Astrocyte (in vitro differentiated cells and primary cell): ENCODE results near the gene CLNK. TPM values are rescaled to one million over a fixed set of nuclear protein-coding genes. Genes with fewer than 3 reads are reported as not detected.

Source experiments
- DNase-seq: peaks from one replicate; pipeline ENCODE4 v3.0.0-alpha.2; 2010; ENCODE audit warnings: low read depth
- FAIRE-seq: peaks from 2 replicates; lab custom pipeline; 2011; peaks lifted over from hg19 to GRCh38; lab: Jason Lieb, UNC
- H2AFZ ChIP-seq: 2 replicates; pipeline ENCODE4 v1.6.0; 2012; ENCODE audit warnings: low read depth, low read length, inconsistent platforms
- H3K27ac ChIP-seq: 2 replicates; pipeline ENCODE4 v1.5.1; 2011; ENCODE audit warnings: low read depth, low read length, inconsistent platforms
- H3K27me3 ChIP-seq: 2 replicates; pipeline ENCODE4 v1.6.0; 2011; ENCODE audit warnings: low read length, inconsistent platforms; ENCODE audit not compliant: insufficient read depth
- H3K36me3 ChIP-seq: 2 replicates; pipeline ENCODE4 v1.5.1; 2011; ENCODE audit warnings: low read length, inconsistent platforms; ENCODE audit not compliant: insufficient read depth
- H3K4me1 ChIP-seq: 2 replicates; pipeline ENCODE4 v1.5.1; 2011; ENCODE audit warnings: low read length, inconsistent platforms; ENCODE audit not compliant: insufficient read depth
- H3K4me2 ChIP-seq: 2 replicates; pipeline ENCODE4 v1.6.0; 2012; ENCODE audit warnings: low read length, inconsistent platforms
- H3K4me3 ChIP-seq: 2 replicates; pipeline ENCODE4 v1.5.1; 2011; ENCODE audit warnings: low read depth, mild to moderate bottlenecking, low read length, inconsistent platforms; ENCODE audit not compliant: insufficient read depth
- H3K79me2 ChIP-seq: 2 replicates; pipeline ENCODE4 v1.6.0; 2012; ENCODE audit warnings: mild to moderate bottlenecking, low read length, inconsistent platforms; ENCODE audit not compliant: insufficient read depth
- H3K9ac ChIP-seq: 2 replicates; pipeline ENCODE4 v1.6.0; 2012; ENCODE audit warnings: mild to moderate bottlenecking, low read length, inconsistent platforms
- H3K9me3 ChIP-seq: 2 replicates; pipeline ENCODE4 v1.5.1; 2012; ENCODE audit warnings: low read depth, mild to moderate bottlenecking, low read length, inconsistent platforms; ENCODE audit not compliant: insufficient read depth
- H4K20me1 ChIP-seq: 2 replicates; pipeline ENCODE4 v1.6.0; 2012; ENCODE audit warnings: low read length, inconsistent platforms; ENCODE audit not compliant: insufficient read depth
- H3K27ac Mint-ChIP-seq: one replicate; pipeline ENCODE4 v1.8.0; 2021; ENCODE audit warnings: mild to moderate bottlenecking, mixed read lengths; ENCODE audit not compliant: unreplicated experiment
- H3K27me3 Mint-ChIP-seq: one replicate; pipeline ENCODE4 v1.8.0; 2021; ENCODE audit warnings: low read depth, mixed read lengths; ENCODE audit not compliant: unreplicated experiment
- H3K36me3 Mint-ChIP-seq: one replicate; pipeline ENCODE4 v1.8.0; 2021; ENCODE audit warnings: low read depth, mixed read lengths; ENCODE audit not compliant: unreplicated experiment
- H3K4me1 Mint-ChIP-seq: one replicate; pipeline ENCODE4 v1.8.0; 2021; ENCODE audit warnings: low read depth, mixed read lengths; ENCODE audit not compliant: unreplicated experiment
- H3K4me3 Mint-ChIP-seq: one replicate; pipeline ENCODE4 v1.8.0; 2021; ENCODE audit warnings: mild to moderate bottlenecking, moderate library complexity, mixed read lengths; ENCODE audit not compliant: unreplicated experiment
- H3K9me3 Mint-ChIP-seq: one replicate; pipeline ENCODE4 v1.8.0; 2021; ENCODE audit warnings: mild to moderate bottlenecking, mixed read lengths; ENCODE audit not compliant: unreplicated experiment
- EZH2 ChIP-seq: IDR thresholded peaks from 2 replicates; pipeline ENCODE4 v1.6.1; 2012; ENCODE audit warnings: mild to moderate bottlenecking, low read length, inconsistent platforms; ENCODE audit not compliant: insufficient read depth
- total RNA-seq: library from RNA; stranded (reverse); gene quantifications from 2 replicates; pipeline ENCODE4 v1.2.1, GENCODE V29; 2021
- TF ChIP-seq, protein P1 (sequence below): IDR thresholded peaks from 2 replicates; pipeline ENCODE4 v1.5.1; 2011; ENCODE audit warnings: low read depth, mild to moderate bottlenecking, inconsistent platforms, low read length, moderate library complexity; ENCODE audit not compliant: insufficient read depth

The CLNK gene
- total RNA-seq, 1 donor from 2014 or later = not detected

DNA sequence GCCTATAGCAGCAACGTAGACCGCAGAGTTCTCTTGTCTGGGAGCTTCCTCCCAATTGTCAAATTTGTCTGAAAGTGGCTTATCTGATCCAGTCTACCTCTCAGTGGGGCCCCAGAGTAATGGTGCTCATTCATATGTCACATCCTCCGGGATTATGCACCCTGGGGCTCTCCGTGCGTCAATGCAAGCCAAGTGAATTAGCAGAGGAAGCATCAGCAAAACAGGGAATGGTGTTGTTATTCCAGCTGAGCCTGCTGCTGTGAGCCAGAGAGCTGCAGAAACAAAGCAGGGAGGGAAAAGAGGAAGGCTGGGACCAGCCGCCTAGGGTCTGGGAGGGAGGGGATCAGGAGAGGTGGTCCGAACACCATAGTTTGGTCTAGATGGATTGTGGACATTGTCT lies 95.2 kb downstream of the CLNK start:
- FAIRE-seq (no peak), DNase-seq (no peak)
- Histone ChIP-seq H3K4me3 (no peak overlapping the region), H2AFZ (peak overlapping the region; percentile 12), H3K9me3 (no peaks in the 10 kb centered on the region), H3K79me2 (no peaks in the 10 kb centered on the region), H3K4me1 (peaks cover 27% of the 10 kb centered on the region), H3K27ac (peak overlapping the region; percentile 63), H3K27me3 (no peaks in the 10 kb centered on the region), H3K36me3 (no peaks in the 10 kb centered on the region), H3K9ac (peak overlapping the region; percentile 46), H4K20me1 (no peaks in the 10 kb centered on the region), H3K4me2 (peak overlapping the region; percentile 32)
- no peaks in the 10 kb centered on the region for H3K9me3 Mint-ChIP-seq
- no peaks in the 10 kb centered on the region for H3K36me3 Mint-ChIP-seq
- H3K27me3 Mint-ChIP-seq = peaks cover 4% of the 10 kb centered on the region
- peaks cover 6% of the 10 kb centered on the region for H3K4me1 Mint-ChIP-seq
- H3K27ac Mint-ChIP-seq = no peak overlapping the region
- H3K4me3 Mint-ChIP-seq = no peak overlapping the region
- no peak for TF ChIP-seq EZH2
- TF ChIP-seq, protein P1, sequence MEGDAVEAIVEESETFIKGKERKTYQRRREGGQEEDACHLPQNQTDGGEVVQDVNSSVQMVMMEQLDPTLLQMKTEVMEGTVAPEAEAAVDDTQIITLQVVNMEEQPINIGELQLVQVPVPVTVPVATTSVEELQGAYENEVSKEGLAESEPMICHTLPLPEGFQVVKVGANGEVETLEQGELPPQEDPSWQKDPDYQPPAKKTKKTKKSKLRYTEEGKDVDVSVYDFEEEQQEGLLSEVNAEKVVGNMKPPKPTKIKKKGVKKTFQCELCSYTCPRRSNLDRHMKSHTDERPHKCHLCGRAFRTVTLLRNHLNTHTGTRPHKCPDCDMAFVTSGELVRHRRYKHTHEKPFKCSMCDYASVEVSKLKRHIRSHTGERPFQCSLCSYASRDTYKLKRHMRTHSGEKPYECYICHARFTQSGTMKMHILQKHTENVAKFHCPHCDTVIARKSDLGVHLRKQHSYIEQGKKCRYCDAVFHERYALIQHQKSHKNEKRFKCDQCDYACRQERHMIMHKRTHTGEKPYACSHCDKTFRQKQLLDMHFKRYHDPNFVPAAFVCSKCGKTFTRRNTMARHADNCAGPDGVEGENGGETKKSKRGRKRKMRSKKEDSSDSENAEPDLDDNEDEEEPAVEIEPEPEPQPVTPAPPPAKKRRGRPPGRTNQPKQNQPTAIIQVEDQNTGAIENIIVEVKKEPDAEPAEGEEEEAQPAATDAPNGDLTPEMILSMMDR = no peak

DNA sequence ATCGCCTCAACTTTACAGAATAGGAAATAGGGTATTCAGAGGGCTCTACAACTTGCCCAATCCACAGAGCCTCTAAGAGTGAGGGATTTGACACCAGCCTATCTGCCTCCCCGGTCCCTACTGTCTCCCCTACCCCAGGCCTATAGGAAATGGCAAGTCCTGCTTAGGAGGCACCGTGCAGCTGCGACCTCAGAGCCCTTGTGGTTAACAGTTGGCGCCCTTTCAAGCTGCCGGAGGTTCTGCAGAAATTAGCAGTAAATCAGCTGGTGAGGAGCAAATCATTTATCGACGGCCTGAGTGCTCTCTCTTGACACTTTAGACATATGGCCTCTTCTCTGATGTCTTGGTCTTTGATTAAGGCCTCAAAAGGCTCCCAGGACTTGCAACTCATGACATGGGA lies 96.9 kb downstream of the CLNK start:
- peak; percentile 39 for DNase-seq
- Mint-ChIP-seq H3K27me3 (peaks cover 4% of the 10 kb centered on the region), H3K9me3 (no peaks in the 10 kb centered on the region), H3K4me3 (no peak overlapping the region), H3K36me3 (no peaks in the 10 kb centered on the region), H3K4me1 (peaks cover 10% of the 10 kb centered on the region), H3K27ac (no peak overlapping the region)
- Histone ChIP-seq H4K20me1 (no peaks in the 10 kb centered on the region), H3K4me3 (no peak overlapping the region), H2AFZ (no peak overlapping the region), H3K4me1 (peaks cover 38% of the 10 kb centered on the region), H3K36me3 (no peaks in the 10 kb centered on the region), H3K9me3 (no peaks in the 10 kb centered on the region), H3K79me2 (no peaks in the 10 kb centered on the region), H3K27ac (no peak overlapping the region), H3K4me2 (no peak overlapping the region), H3K9ac (no peak overlapping the region), H3K27me3 (no peaks in the 10 kb centered on the region)
- TF ChIP-seq, protein P1 = no peak
- no peak for TF ChIP-seq EZH2
- no peak for FAIRE-seq

DNA sequence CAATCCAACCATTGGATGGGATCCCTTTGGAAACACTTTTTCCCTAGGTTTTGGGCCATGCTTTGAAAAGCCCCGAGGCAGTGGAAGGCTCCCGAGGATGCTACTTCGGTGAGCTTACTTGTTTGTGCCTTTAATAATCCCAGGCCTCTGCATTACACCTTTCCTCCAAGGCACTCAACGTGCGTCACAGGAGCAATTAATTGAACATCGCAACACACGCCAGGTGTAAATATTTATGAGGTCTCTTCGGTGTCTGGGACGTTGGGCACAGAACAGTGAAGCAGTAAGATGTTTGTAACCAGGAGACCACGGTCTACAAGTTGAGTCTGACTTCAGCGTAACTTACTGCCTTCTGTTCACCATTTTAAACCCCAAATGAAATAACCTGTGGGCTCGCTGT lies 97.3 kb downstream of the CLNK start:
- Mint-ChIP-seq H3K4me3 (no peak overlapping the region), H3K36me3 (no peaks in the 10 kb centered on the region), H3K9me3 (no peaks in the 10 kb centered on the region), H3K4me1 (peaks cover 8% of the 10 kb centered on the region), H3K27ac (no peak overlapping the region), H3K27me3 (peaks cover 2% of the 10 kb centered on the region)
- Histone ChIP-seq H3K36me3 (no peaks in the 10 kb centered on the region), H3K27me3 (no peaks in the 10 kb centered on the region), H2AFZ (no peak overlapping the region), H3K27ac (no peak overlapping the region), H3K4me3 (no peak overlapping the region), H3K4me1 (peaks cover 40% of the 10 kb centered on the region), H3K79me2 (no peaks in the 10 kb centered on the region), H3K9me3 (no peaks in the 10 kb centered on the region), H4K20me1 (no peaks in the 10 kb centered on the region), H3K9ac (no peak overlapping the region), H3K4me2 (no peak overlapping the region)
- DNase-seq (no peak), FAIRE-seq (peak; percentile 5)
- no peak for TF ChIP-seq EZH2
- TF ChIP-seq, protein P1 = no peak
